Islet precursor cell (in vitro differentiated cells): ENCODE data around the gene SVOP.
"Not testable (repeated sequence)": the region's sequence is repeated elsewhere in the genome, so short reads cannot be mapped to it uniquely, and the experiment has no call there.

Experiments
- DNase-seq: peaks from one replicate; pipeline ENCODE4 v3.0.0-alpha.2; 2018

SVOP gene

GRCh38 chr12:109020796-109021380 is at the start of gene SVOP:
TSS of gene SVOP (minus strand) at chr12:109021068. CDS start at chr12:109020868, 200 bp downstream.
- DNase-seq: peak; percentile 99

GRCh38 chr12:109069307-109070271 is 48.7 kb upstream of the SVOP start:
- peak; percentile 66 for DNase-seq

GRCh38 chr12:109065853-109066193 is 45.0 kb upstream of the SVOP start:
- no peak for DNase-seq

GRCh38 chr12:109065154-109065852 is 44.4 kb upstream of the SVOP start:
- DNase-seq: no peak

- DNase-seq: no peak
These were observed 43.3 kb upstream of the SVOP start for GRCh38 chr12:109064143-109064542.

- no peak for DNase-seq
These were observed 37.9 kb upstream of the SVOP start for GRCh38 chr12:109058773-109059172.

GRCh38 chr12:109057376-109057775 is 36.5 kb upstream of the SVOP start:
- no peak for DNase-seq

GRCh38 chr12:109056891-109057290 is 36.0 kb upstream of the SVOP start:
- DNase-seq: no peak

GRCh38 chr12:109054520-109054919 is 33.7 kb upstream of the SVOP start:
- no peak for DNase-seq

GRCh38 chr12:109054124-109054513 is 33.3 kb upstream of the SVOP start:
- not testable (repeated sequence) for DNase-seq

GRCh38 chr12:109053382-109054123 is 32.7 kb upstream of the SVOP start:
- no peak for DNase-seq

- peak; percentile 95 for DNase-seq
These were observed 31.8 kb upstream of the SVOP start, which contains the start of gene USP30 for GRCh38 chr12:109052414-109053323. TSS of gene USP30 (plus strand) at chr12:109052576. CDS start at chr12:109052679, 103 bp downstream.

- no peak for DNase-seq
These were observed 31.2 kb upstream of the SVOP start for GRCh38 chr12:109052097-109052413.

GRCh38 chr12:109049794-109050193 is 28.9 kb upstream of the SVOP start:
- not testable (repeated sequence) for DNase-seq

GRCh38 chr12:109048706-109049105 is 27.8 kb upstream of the SVOP start:
- not testable (repeated sequence) for DNase-seq

- no peak for DNase-seq
These were observed 26.4 kb upstream of the SVOP start for GRCh38 chr12:109047081-109047805.

GRCh38 chr12:109044241-109044640 is 23.4 kb upstream of the SVOP start:
- no peak for DNase-seq

GRCh38 chr12:109036975-109037374 is 16.1 kb upstream of the SVOP start:
- no peak for DNase-seq

- DNase-seq: no peak
These were observed 12.7 kb upstream of the SVOP start for GRCh38 chr12:109033239-109034196.

- peak; percentile 55 for DNase-seq
These were observed 8.5 kb upstream of the SVOP start for GRCh38 chr12:109029411-109029810.
